Inferior parietal cortex (tissue), 1 donor: ENCODE results near the gene CCER1.
A peak's percentile ranks its signal among the peaks of the same experiment; 100 is the strongest.

ENCODE experiments used
- DNase-seq: peaks from one replicate; pipeline ENCODE4 v3.0.0-alpha.2; 2016; ENCODE audit errors: extremely low spot score

The CCER1 gene

GRCh38 chr12:90969346-90969745, 14.4 kb upstream of the CCER1 start:
- no peak for DNase-seq

GRCh38 chr12:90965204-90965603, 10.2 kb upstream of the CCER1 start:
- DNase-seq, result no peak

- DNase-seq, result no peak
Measured at GRCh38 chr12:90964616-90965015, 9.6 kb upstream of the CCER1 start.

GRCh38 chr12:90963946-90964345, 9.0 kb upstream of the CCER1 start:
- no peak for DNase-seq

GRCh38 chr12:90961154-90961553, 6.2 kb upstream of the CCER1 start:
- no peak for DNase-seq

- peak; percentile 83 for DNase-seq
Measured at GRCh38 chr12:90959538-90960139, 4.7 kb upstream of the CCER1 start.

GRCh38 chr12:90959032-90959431, 4.1 kb upstream of the CCER1 start:
- DNase-seq, result peak; percentile 32

GRCh38 chr12:90958347-90958746, 3.4 kb upstream of the CCER1 start:
- no peak for DNase-seq

- no peak for DNase-seq
Measured at GRCh38 chr12:90954428-90954827, 548 bp downstream of the CCER1 start.

- no peak for DNase-seq
Measured at GRCh38 chr12:90953956-90954421, 987 bp downstream of the CCER1 start.

GRCh38 chr12:90951432-90952105, 3.4 kb downstream of the CCER1 start:
- no peak for DNase-seq

- no peak for DNase-seq
Measured at GRCh38 chr12:90947869-90948268, 7.1 kb downstream of the CCER1 start.

GRCh38 chr12:90945070-90945649, 9.8 kb downstream of the CCER1 start:
- DNase-seq, result no peak

GRCh38 chr12:90943255-90943654, 11.7 kb downstream of the CCER1 start:
- no peak for DNase-seq

GRCh38 chr12:90940872-90941499, 14.0 kb downstream of the CCER1 start:
- DNase-seq, result peak; percentile 54

- no peak for DNase-seq
Measured at GRCh38 chr12:90939382-90939781, 15.6 kb downstream of the CCER1 start.

GRCh38 chr12:90938451-90938850, 16.5 kb downstream of the CCER1 start:
- DNase-seq, result no peak

- DNase-seq, result no peak
Measured at GRCh38 chr12:90937651-90938050, 17.3 kb downstream of the CCER1 start.

GRCh38 chr12:90936230-90937005, 18.6 kb downstream of the CCER1 start:
- no peak for DNase-seq

GRCh38 chr12:90925562-90925961, 29.4 kb downstream of the CCER1 start:
- no peak for DNase-seq

GRCh38 chr12:90924406-90924805, 30.6 kb downstream of the CCER1 start:
- peak; percentile 29 for DNase-seq

GRCh38 chr12:90922145-90922627, 32.8 kb downstream of the CCER1 start:
- DNase-seq, result no peak
